Activated naive CD4-positive, alpha-beta T cell treated with anti-CD3 and anti-CD28 coated beads, Interleukin-2, amount 10 ng/mL, durations not matched to agents 7 days and 5 days (primary cell): ENCODE results near the gene DDX60.

Source experiments
- CTCF ChIA-PET: fragments of 350-600 bp; sonication (Branson Sonifier 250); formaldehyde crosslinking; loops from one replicate; lab custom pipeline; 2021; ENCODE audit warnings: antibody characterized with exemption; lab: Charles Lee
- DNase-seq: peaks from one replicate; pipeline ENCODE4 v3.0.0-alpha.2; 2020
- H3K27ac Mint-ChIP-seq: one replicate; pipeline ENCODE4 v1.8.0; 2021; ENCODE audit warnings: mild to moderate bottlenecking, moderate library complexity, mixed read lengths
- H3K27me3 Mint-ChIP-seq: one replicate; pipeline ENCODE4 v1.8.0; 2021; ENCODE audit warnings: mild to moderate bottlenecking, mixed read lengths
- H3K36me3 Mint-ChIP-seq: one replicate; pipeline ENCODE4 v1.8.0; 2021; ENCODE audit warnings: mixed read lengths
- H3K4me1 Mint-ChIP-seq: one replicate; pipeline ENCODE4 v1.8.0; 2021; ENCODE audit warnings: mixed read lengths
- H3K4me3 Mint-ChIP-seq: one replicate; pipeline ENCODE4 v1.8.0; 2021; ENCODE audit warnings: mild to moderate bottlenecking, moderate library complexity, mixed read lengths
- H3K9me3 Mint-ChIP-seq: one replicate; pipeline ENCODE4 v1.8.0; 2021; ENCODE audit warnings: mixed read lengths

Gene DDX60

DNA sequence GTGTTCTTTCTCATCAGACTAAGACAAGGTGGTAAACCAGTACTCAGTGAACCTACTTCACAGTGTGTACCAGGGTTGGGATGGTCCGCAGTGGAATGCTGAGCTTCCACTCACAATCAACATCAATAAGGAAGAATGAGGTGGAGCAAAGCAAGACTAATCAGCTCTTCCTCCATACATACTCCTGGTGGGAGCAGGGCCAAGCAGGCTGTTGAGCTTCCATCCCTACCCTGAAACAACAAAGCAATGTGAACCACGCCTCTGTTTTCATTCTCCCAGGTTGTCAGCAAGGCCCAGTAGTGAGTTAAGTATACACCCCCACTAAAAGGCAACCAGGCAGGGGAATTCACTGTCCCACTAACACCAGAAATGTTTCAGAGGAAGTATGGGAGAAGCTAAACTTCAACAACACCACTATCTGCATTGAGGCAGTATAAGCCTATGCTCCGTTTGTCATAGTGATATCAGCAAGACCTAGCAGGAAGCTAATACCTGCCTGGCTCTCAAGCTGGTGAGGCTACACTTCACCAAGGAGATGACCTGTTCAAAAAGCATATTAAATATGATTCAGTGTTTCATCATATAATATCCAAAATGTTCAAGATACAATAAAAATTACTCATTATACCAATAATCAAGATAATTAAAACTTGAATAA lies 109.5 kb downstream of the DDX60 start:
- H3K9me3 Mint-ChIP-seq: peaks cover 14% of the 10 kb centered on the region
- CTCF ChIA-PET: interaction anchor here (0.5 kb wide), 1 partner anchor 261 kb away, joined by 3 read pairs; no protein-coding TSS in a partner anchor
- H3K4me1 Mint-ChIP-seq: no peaks in the 10 kb centered on the region
- DNase-seq: no peak
- no peak overlapping the region for H3K4me3 Mint-ChIP-seq
- H3K27ac Mint-ChIP-seq: no peak overlapping the region
- peaks cover 12% of the 10 kb centered on the region for H3K36me3 Mint-ChIP-seq
- no peaks in the 10 kb centered on the region for H3K27me3 Mint-ChIP-seq

DNA sequence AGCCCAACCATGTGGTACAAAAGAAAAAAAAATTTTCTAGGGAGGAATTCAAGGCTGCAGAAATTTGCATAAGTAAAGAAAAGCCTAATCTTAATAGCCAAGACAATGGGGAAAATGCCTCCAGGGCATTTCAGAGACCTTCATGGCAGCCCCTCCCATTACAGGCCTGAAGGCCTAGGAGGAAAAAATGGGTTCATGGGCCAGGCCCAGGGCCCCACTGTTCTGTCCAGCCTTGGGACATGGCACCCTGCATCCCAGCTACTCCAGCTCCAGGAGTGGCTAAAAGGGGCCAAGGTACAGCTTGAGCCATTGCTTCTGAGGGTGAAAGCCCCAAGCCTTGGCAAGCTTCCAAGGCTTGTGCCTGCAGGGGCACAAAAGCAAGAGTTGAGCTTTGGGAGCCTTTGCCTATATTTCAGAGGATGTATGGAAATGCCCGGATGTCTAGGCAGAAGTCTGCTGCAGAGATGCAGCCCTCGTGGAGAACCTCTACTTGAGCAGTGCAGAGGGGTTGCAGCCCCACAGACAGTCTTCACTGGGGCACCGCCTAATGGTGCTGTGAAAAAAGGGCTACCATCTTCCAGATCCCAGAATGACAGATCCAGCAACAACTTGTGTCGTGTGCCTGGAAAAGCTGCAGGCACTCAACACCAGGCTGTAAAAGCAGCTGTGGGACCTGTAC lies 115.2 kb downstream of the DDX60 start:
- Mint-ChIP-seq H3K4me3 (no peak overlapping the region), H3K27me3 (no peaks in the 10 kb centered on the region)
- CTCF ChIA-PET: interaction anchor here (1.5 kb wide), 1 partner anchor 807 kb away, joined by 4 read pairs; the partner anchor contains the start of gene CBR4

DNA sequence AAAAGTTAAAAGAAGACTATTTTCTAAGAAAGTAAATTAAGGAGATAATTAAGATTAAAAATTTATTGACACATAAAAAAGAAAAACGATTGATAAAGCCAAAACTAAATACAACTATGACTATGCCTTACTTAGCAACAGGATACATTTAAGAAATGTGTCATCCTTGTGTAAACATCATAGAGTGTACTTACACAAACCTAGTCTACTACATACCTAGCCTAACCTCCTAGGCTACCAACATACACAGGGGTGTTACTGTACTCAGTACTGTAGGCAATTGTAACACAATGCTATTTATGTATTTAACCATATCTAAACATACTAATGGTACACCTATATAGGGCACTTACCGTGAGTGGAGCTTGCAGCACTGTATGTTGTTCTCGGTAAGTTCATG lies 117.9 kb downstream of the DDX60 start:
- CTCF ChIA-PET: no interaction called here

More for the DNA sequence above, 115.2 kb downstream of the DDX60 start:
- no peak overlapping the region for H3K27ac Mint-ChIP-seq
- peaks cover 8% of the 10 kb centered on the region for H3K4me1 Mint-ChIP-seq
- no peak for DNase-seq
- H3K9me3 Mint-ChIP-seq: peaks cover 27% of the 10 kb centered on the region
- peaks cover 2% of the 10 kb centered on the region for H3K36me3 Mint-ChIP-seq

DNA sequence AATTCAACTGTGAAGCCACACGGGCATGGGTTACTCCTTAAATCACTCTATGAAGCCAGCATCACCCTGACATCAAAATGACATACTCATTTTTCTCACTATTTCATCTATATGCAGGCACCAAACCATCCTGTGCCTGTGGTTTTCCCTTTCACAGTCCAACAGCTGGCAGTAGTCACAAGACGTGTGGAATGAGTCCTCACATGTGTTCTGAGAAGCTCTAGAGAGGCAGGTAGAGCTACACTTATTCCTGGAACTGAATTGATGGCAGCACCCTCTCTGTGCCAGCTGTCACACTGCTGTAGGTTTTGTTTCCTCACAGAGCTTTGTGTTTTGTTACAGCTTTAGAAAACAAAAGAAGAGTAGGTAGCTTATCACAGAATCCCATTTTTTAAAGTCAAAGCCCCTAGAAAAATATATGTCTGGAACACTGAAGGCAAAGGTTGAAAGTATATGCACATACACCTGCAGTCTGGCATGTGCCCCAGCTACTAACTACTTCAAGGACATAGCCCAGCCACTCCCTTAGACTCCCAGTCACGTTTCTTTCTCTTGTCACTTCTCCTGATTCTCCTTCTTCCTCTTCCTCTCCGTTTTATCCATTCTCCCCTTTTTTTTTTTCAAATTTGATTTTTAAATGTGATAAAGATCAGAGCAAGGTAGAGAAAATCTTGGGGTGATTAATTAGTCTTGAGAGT lies 119.1 kb downstream of the DDX60 start:
- no peak overlapping the region for H3K27ac Mint-ChIP-seq
- CTCF ChIA-PET: no interaction called here

More for the DNA sequence above, 117.9 kb downstream of the DDX60 start:
- Mint-ChIP-seq H3K36me3 (peaks cover 2% of the 10 kb centered on the region), H3K4me1 (peaks cover 10% of the 10 kb centered on the region), H3K4me3 (no peak overlapping the region), H3K9me3 (peaks cover 25% of the 10 kb centered on the region), H3K27me3 (no peaks in the 10 kb centered on the region), H3K27ac (no peak overlapping the region)
- no peak for DNase-seq

DNA sequence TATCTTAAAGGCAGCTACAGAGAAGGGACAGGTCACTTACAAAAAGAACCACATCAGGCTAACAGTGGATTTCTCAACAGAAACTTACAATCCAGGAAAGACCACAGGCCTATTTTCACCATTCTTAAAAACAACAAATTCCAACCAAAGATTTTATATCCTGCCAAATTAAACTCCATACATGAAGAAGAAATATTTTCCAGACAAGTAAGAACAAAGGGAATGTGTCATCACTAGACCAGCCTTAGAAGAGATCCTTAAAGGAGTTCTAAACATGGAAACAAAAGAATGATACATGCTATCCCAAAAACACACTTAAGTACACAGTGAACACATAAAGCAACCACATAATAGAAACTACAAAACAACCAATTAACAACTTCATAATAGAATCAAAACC lies 120.6 kb downstream of the DDX60 start:
- no peak for DNase-seq
- no peaks in the 10 kb centered on the region for H3K27me3 Mint-ChIP-seq

More for the DNA sequence above, 119.1 kb downstream of the DDX60 start:
- peaks cover 1% of the 10 kb centered on the region for H3K36me3 Mint-ChIP-seq
- H3K9me3 Mint-ChIP-seq: peaks cover 20% of the 10 kb centered on the region
- peaks cover 10% of the 10 kb centered on the region for H3K4me1 Mint-ChIP-seq
- peak; percentile 22 for DNase-seq
- no peaks in the 10 kb centered on the region for H3K27me3 Mint-ChIP-seq
- no peak overlapping the region for H3K4me3 Mint-ChIP-seq

DNA sequence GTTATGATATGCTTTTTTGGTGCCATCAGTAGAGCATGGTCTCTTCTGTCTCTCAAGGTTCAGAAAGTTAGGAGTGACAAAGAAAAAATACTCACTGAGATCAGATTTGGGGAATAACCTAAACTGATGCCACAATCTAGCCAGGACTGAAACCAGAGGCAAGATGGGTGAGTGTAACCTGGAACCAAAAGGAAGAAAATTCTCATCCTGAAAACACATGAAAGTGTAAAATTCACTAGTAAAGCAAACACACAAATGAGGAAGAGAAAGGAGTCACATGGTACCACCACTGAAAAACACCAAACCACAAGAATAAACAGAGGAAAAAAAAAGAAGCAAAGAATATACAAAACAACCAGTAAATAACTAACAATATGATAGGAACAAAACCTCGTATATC lies 129.8 kb downstream of the DDX60 start:
- no peak overlapping the region for H3K4me3 Mint-ChIP-seq
- H3K27ac Mint-ChIP-seq: no peak overlapping the region
- no peaks in the 10 kb centered on the region for H3K9me3 Mint-ChIP-seq
- CTCF ChIA-PET: no interaction called here
- H3K27me3 Mint-ChIP-seq: no peaks in the 10 kb centered on the region
- peaks cover 4% of the 10 kb centered on the region for H3K4me1 Mint-ChIP-seq
- no peaks in the 10 kb centered on the region for H3K36me3 Mint-ChIP-seq
- DNase-seq: no peak

More for the DNA sequence above, 120.6 kb downstream of the DDX60 start:
- Mint-ChIP-seq H3K4me3 (no peak overlapping the region), H3K9me3 (peaks cover 10% of the 10 kb centered on the region), H3K4me1 (peaks cover 10% of the 10 kb centered on the region), H3K36me3 (no peaks in the 10 kb centered on the region), H3K27ac (peak overlapping the region; percentile 56)
- CTCF ChIA-PET: interaction anchor here (0.6 kb wide), 1 partner anchor 352 kb away, joined by 3 read pairs; no protein-coding TSS in a partner anchor

DNA sequence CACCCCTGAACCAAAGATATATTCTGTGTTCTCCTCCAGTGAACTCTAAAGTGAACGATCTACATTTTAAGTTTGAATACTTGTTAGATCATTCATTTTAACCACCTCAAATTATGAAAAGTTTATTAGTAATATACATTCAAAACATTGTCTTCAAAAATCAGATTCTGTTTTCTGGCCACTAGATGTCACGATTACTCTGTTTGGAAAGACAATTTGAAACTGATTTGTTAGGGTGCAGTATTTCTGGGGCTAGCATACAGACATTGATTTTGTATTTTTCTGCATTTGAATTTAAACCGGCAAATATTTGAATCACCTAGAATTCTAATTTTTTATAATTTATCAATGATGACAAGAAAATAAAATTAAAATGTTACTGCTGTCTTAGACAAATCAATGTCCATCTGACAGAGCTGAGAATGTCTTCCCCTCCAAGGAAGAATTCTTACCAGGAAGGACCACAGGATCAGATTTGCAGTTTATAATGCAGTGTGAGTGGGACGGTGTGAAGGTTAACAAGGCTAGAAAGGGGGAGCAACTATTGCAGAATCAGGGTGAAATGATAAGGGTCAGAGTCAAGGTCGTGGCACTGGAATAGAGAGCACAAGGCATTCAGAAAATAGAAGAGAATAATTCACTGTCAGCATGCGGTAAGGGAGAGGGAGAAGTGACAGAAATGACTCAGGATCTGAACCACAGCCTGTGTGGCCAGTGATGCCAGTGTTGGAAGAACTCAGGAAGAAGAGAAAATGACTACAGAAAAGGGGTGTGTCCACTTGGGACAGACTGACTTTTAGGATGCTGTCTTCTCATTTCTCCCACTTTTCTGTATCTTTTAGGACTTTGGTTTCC lies 134.6 kb downstream of the DDX60 start:
- no peaks in the 10 kb centered on the region for H3K9me3 Mint-ChIP-seq
- H3K27ac Mint-ChIP-seq: no peak overlapping the region
- no peaks in the 10 kb centered on the region for H3K27me3 Mint-ChIP-seq
- no peak for DNase-seq
- no peaks in the 10 kb centered on the region for H3K36me3 Mint-ChIP-seq
- H3K4me3 Mint-ChIP-seq: no peak overlapping the region
- CTCF ChIA-PET: interaction anchor here (0.8 to 2.7 kb wide), 2 partner anchors 401 to 737 kb away, joined by 4 to 7 read pairs; no protein-coding TSS in a partner anchor
- peaks cover 4% of the 10 kb centered on the region for H3K4me1 Mint-ChIP-seq

DNA sequence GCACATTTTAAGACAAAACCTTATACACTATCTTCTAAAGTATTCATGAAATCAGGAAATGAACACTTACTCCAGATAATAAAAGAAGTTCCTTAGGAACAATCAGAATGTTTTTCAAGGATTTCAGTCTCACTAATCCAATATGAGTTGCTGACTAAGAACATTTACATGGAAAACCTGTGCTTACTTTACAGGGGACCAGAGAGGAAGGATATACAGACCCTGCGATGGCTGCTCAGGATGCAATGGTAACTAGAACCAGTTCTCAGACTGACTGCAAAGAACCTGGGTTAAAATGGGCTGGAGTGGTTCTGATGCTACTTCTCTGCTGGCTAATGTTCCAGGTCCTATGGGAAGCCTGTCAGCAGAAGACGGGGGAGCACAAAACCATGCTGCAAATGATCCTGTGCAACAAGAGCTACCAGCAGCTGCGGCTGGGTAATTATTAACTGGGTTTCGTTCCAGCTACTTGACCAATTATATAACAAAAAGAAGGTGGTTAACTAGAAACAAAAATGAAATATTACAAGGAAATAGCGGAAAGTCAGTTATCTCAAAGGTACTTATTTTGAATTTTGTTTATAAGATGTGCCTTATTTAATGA lies 140.9 kb downstream of the DDX60 start:
- Mint-ChIP-seq H3K4me3 (no peak overlapping the region), H3K36me3 (no peaks in the 10 kb centered on the region), H3K9me3 (no peaks in the 10 kb centered on the region), H3K27me3 (peaks cover 4% of the 10 kb centered on the region), H3K4me1 (no peaks in the 10 kb centered on the region), H3K27ac (no peak overlapping the region)
- CTCF ChIA-PET: no interaction called here
- DNase-seq: no peak

DNA sequence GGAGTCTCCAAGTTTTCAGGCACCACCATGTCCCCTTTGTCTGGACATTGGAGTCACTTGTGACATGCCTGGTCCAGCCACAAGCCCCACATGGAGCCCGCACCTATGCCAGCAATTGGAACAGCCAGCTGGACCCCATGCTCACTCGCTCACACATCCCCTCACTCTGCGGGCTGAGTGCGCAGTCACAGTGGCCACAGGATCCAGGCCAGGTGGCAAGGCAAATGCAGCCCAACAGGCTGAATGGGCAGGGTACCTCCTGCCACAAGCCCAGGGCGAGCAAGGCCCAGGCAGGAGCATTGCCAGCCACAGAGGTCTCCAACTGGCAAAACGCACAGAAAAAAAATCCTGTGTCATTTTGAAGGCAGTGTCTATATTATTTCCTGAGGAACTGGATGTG lies 144.2 kb downstream of the DDX60 start:
- CTCF ChIA-PET: no interaction called here
- no peak for DNase-seq
- Mint-ChIP-seq H3K4me3 (no peak overlapping the region), H3K36me3 (no peaks in the 10 kb centered on the region), H3K9me3 (no peaks in the 10 kb centered on the region), H3K4me1 (no peaks in the 10 kb centered on the region), H3K27me3 (peaks cover 4% of the 10 kb centered on the region), H3K27ac (no peak overlapping the region)

DNA sequence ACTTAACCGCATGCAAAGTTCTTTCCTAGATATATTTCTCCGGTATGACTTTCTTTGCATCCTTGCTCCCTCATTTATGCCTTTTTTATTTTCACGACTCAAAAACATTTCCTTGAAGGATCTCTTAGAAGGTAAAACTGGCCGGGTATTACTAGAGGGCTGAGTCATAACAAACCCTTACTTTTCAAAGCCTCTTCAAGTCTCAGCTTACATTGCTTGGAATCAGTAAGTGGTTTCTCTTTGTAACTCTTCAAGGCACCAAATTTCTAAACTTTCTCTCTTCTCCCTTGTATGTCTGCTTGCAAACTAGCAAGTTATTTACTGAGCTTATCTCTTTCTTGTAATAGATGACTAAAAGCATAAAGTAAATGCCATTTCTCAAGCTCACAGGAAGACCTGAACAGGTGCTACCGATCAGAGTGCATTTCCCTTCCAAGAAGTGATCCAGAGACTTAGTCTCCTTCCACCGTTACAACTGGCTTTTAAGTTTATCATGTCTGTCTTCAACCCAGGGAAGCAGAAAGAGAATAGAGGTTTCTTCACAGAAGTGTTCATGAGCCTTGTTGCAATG lies 150.8 kb downstream of the DDX60 start:
- Mint-ChIP-seq H3K4me1 (no peaks in the 10 kb centered on the region), H3K27me3 (no peaks in the 10 kb centered on the region), H3K9me3 (no peaks in the 10 kb centered on the region), H3K4me3 (no peak overlapping the region), H3K36me3 (no peaks in the 10 kb centered on the region), H3K27ac (no peak overlapping the region)
- no peak for DNase-seq
- CTCF ChIA-PET: no interaction called here
